Right lobe of liver (tissue), 4 donors: ENCODE results near the gene TYR.

Experiments
- CTCF ChIP-seq, 4 donors: fragments of 200-600 bp in 3 of 4; fragments of 450-650 bp in 1 of 4; IDR thresholded peaks; one replicate each; pipeline versions ENCODE4 v1.5.1 to v1.8.0; 2016 to 2022; ENCODE audit warnings: antibody characterized with exemption in 4 of 4, mild to moderate bottlenecking in 2 of 4
- POLR2A ChIP-seq: fragments of 450-650 bp; IDR thresholded peaks from one replicate; pipeline ENCODE4 v1.6.1; 2017; ENCODE audit warnings: antibody characterized with exemption, mild to moderate bottlenecking
- donor health status: DM: no; HTN: no; CAD: no.
- donor health status: DM: no; HTN: no; CAD: no.
- donor health status: DM: no; HTN: yes; CAD: no.

- TF ChIP-seq CTCF (IDR thresholded peaks at IDR 0.05) (no peak), POLR2A (no peak)
Observed at GRCh38 chr11:89275966-89276365, 98.3 kb downstream of the TYR start.
